ENCODE data around the gene HOXC4. TPM values are rescaled to one million over a fixed set of nuclear protein-coding genes. Genes with fewer than 3 reads are reported as not detected.
"Not testable (repeated sequence)": the region's sequence is repeated elsewhere in the genome, so short reads cannot be mapped to it uniquely, and the experiment has no call there.

HOXC4 gene
- total RNA-seq, 6 donors from 2014 or later: 0.40 to 1.0 (median 0.59) TPM; not detected in 3

DNA sequence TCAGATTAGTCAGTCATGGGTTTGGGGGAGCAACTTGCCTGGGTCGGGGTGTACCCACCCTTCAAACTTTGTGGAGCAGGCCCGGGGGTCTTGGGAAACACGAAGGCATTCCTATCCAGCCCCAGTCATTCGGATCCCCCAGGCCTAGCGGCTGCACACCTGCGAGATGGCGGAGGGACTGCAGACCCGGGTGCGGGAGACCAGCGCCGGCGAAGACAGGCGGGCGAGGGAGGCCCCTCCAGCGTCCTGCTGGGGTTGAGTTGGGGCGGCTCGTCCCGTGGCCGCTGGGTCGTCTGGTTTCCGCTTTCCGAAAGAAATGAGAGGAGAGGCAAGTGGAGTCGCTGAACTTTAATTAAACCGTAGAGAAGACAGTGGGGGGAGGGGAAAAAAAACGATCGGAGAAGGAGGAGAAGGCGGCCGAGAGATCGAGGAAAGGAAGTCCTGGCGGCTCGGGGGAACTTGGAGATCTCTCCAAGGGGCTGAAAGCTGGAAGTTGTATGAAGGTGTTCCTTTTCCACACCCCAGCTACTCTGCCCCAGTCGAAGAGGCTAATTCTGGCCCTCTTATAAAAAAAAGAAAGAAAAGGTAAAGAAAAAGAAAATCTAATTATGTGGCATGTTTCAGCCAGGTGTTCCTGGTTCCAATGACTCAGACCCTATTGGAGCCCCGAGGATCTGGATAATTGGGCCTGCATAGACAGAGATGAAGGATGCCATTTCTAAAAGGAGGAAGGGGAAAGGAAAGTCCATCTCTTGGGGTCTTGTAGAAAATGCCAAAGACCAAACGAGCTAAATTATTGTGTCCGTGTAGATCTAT lies 28.2 kb downstream of the HOXC4 start:
- not testable (repeated sequence) for ATAC-seq (ENCODE audit: low FRiP score in 2 of 2); H3K36me3 ChIP-seq; H3K27me3 ChIP-seq; H3K4me1 ChIP-seq; H3K9me3 ChIP-seq
- Histone ChIP-seq H3K4me3 (peak overlapping the region in 3 of 4 donors; percentile 5 to 28 (median 25)), H3K27ac (peak overlapping the region in 1 of 4 donors; percentile 43)
- WGBS, 2 donors: 23 to 27% methylated on average over 26 to 29 of the region's 35 CpGs
- DNase-seq: peak in 1 of 2 donors; percentile 83

DNA sequence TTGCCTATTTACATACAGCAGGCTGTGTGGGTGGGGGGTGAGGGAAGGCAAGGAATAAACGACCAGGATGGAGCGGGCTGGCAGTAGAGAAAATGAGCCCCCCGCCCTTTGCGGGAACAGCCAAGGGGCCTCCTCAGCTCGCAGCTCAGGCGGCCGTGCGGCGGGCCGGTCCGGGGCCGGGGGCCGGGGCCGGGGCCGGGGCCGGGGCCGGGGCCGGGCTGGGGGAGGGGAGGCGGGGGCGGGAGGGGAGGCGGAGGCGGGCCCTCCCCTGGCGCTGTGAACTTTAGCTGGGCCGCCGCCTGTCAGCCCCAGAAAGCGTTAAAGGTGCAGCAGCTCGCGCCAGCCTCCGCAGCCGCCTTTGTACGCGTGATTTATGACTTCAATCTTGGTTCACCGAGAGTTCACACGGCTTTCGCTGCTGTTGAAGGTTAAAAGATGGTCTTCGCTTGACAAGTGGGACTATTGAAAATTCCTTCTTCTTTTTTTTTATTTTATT lies 28.8 kb downstream of the HOXC4 start:
- ATAC-seq (ENCODE audit: low FRiP score in 2 of 2): no peak
- Histone ChIP-seq H3K27ac (no peak overlapping the region), H3K36me3 (no peaks in the 10 kb centered on the region), H3K4me1 (peaks cover 0 to 4% (median 2%) of the 10 kb centered on the region in 4 donors), H3K4me3 (peak overlapping the region in 2 of 4 donors; percentile 5 to 28), H3K27me3 (peaks cover 0 to 7% (median 2%) of the 10 kb centered on the region in 4 donors), H3K9me3 (no peaks in the 10 kb centered on the region)
- TF ChIP-seq POLR2A (IDR thresholded peaks at IDR 0.05): no peak
- 0 to 10% methylated on average over 14 to 17 of the region's 36 CpGs for WGBS, 2 donors
- DNase-seq: peak in 1 of 2 donors; percentile 78

- H3K27me3 ChIP-seq; ATAC-seq (ENCODE audit: low FRiP score in 2 of 2): not testable (repeated sequence)
Measured at GRCh38 chr12:54088011-54088410, 34.4 kb downstream of the HOXC4 start.

DNA sequence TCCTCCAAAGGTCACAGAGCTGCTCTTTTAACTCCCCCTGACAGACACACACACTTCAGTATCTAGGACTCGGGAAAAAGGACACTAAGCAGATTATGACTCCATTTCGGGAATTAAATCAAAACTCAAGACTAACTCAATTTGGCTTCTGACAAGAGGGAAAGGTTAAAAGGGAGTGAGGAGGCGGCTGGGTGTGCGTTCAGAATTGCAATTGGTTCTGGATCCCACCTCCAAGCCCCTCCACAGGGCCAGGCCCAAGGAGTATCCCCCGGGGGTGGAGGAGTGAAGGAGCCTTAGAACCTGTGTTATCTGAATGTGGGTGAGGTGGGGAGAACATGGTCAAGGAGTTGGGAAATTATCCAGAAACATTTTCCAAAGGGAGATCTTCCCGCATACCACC lies 35.8 kb downstream of the HOXC4 start:
- not testable (repeated sequence) for DNase-seq; H3K4me3 ChIP-seq; H3K27me3 ChIP-seq; H3K36me3 ChIP-seq; ATAC-seq (ENCODE audit: low FRiP score in 2 of 2); H3K9me3 ChIP-seq; H3K4me1 ChIP-seq; H3K27ac ChIP-seq
- 65 to 69% methylated on average over 6 of the region's 6 CpGs for WGBS, 2 donors

More at GRCh38 chr12:54088011-54088410, 34.4 kb downstream of the HOXC4 start:
- H3K27ac ChIP-seq, H3K9me3 ChIP-seq, H3K4me3 ChIP-seq, H3K4me1 ChIP-seq, H3K36me3 ChIP-seq, DNase-seq: not testable (repeated sequence)

GRCh38 chr12:54090312-54090711 lies 36.7 kb downstream of the HOXC4 start:
- H3K27me3 ChIP-seq; H3K27ac ChIP-seq; H3K4me1 ChIP-seq; H3K36me3 ChIP-seq; ATAC-seq (ENCODE audit: low FRiP score in 2 of 2); H3K9me3 ChIP-seq: not testable (repeated sequence)
- peak overlapping the region in 1 of 4 donors; percentile 17 for H3K4me3 ChIP-seq
- peak in 1 of 2 donors; percentile 77 for DNase-seq
- WGBS, 2 donors: 0 to 2% methylated on average over 4 to 12 of the region's 37 CpGs

- not testable (repeated sequence) for H3K9me3 ChIP-seq; H3K4me1 ChIP-seq; H3K27ac ChIP-seq; H3K36me3 ChIP-seq; H3K27me3 ChIP-seq; H3K4me3 ChIP-seq; ATAC-seq (ENCODE audit: low FRiP score in 2 of 2); DNase-seq
- 42 to 47% methylated on average over 2 of the region's 2 CpGs for WGBS, 2 donors
Measured at GRCh38 chr12:54092943-54093342, 39.3 kb downstream of the HOXC4 start.

- H3K36me3 ChIP-seq; H3K9me3 ChIP-seq; H3K27me3 ChIP-seq; H3K4me3 ChIP-seq; H3K27ac ChIP-seq; DNase-seq; ATAC-seq (ENCODE audit: low FRiP score in 2 of 2); H3K4me1 ChIP-seq: not testable (repeated sequence)
- WGBS, 2 donors: 25 to 59% methylated on average over 5 of the region's 5 CpGs
Measured at GRCh38 chr12:54095928-54096327, 42.3 kb downstream of the HOXC4 start.

- not testable (repeated sequence) for H3K4me1 ChIP-seq; DNase-seq; H3K27ac ChIP-seq; ATAC-seq (ENCODE audit: low FRiP score in 2 of 2); H3K4me3 ChIP-seq; H3K36me3 ChIP-seq; H3K27me3 ChIP-seq; H3K9me3 ChIP-seq
- WGBS, 2 donors: 83 to 87% methylated on average over 2 of the region's 2 CpGs
Measured at GRCh38 chr12:54098644-54099043, 45.0 kb downstream of the HOXC4 start.

DNA sequence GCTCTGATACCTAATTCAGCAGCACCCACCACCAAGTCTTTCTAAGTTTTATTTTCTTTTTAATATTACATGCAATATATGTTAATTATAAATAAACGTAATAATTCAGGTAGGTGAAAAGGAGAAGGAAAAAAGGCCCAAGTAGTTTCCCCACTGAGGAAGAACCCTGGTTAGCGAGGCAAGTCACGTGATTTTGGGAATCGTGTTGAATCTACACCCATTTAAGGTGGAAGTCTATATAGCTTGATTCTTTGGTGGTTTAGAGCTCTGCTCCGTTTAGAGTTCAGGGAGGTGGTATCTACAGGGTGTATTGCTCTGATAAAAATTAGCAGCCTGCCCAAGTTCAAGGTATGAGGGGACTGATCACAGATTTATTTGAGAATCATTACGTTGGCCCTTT lies 47.0 kb downstream of the HOXC4 start:
- H3K27ac ChIP-seq; ATAC-seq (ENCODE audit: low FRiP score in 2 of 2); H3K4me1 ChIP-seq; H3K36me3 ChIP-seq; H3K27me3 ChIP-seq; H3K9me3 ChIP-seq; DNase-seq; H3K4me3 ChIP-seq: not testable (repeated sequence)
- 70 to 80% methylated on average over 6 of the region's 6 CpGs for WGBS, 2 donors

GRCh38 chr12:54102223-54102622 lies 48.6 kb downstream of the HOXC4 start:
- not testable (repeated sequence) for H3K4me1 ChIP-seq; H3K27ac ChIP-seq; DNase-seq; H3K36me3 ChIP-seq; H3K9me3 ChIP-seq; ATAC-seq (ENCODE audit: low FRiP score in 2 of 2); H3K4me3 ChIP-seq; H3K27me3 ChIP-seq
- 66 to 77% methylated on average over 3 to 6 of the region's 6 CpGs for WGBS, 2 donors

- not testable (repeated sequence) for H3K9me3 ChIP-seq; H3K27me3 ChIP-seq; H3K4me3 ChIP-seq; DNase-seq; ATAC-seq (ENCODE audit: low FRiP score in 2 of 2); H3K27ac ChIP-seq; H3K36me3 ChIP-seq; H3K4me1 ChIP-seq
- 71 to 82% methylated on average over 1 of the region's 1 CpG for WGBS, 2 donors
Measured at GRCh38 chr12:54103827-54104226, 50.2 kb downstream of the HOXC4 start.
